ENCODE measurements around the gene TMEM43.

Gene TMEM43

GRCh38 chr3:14138878-14139655 is 14.2 kb downstream of the TMEM43 start:
- no peak for DNase-seq

- DNase-seq = no peak
These were observed 14.9 kb downstream of the TMEM43 start for GRCh38 chr3:14139771-14140170.

- DNase-seq = no peak
These were observed 15.8 kb downstream of the TMEM43 start for GRCh38 chr3:14140668-14141067.

GRCh38 chr3:14141144-14141543 is 16.3 kb downstream of the TMEM43 start:
- no peak for DNase-seq

- no peak for DNase-seq
These were observed 16.9 kb downstream of the TMEM43 start for GRCh38 chr3:14141602-14142341.

- DNase-seq = no peak
These were observed 17.9 kb downstream of the TMEM43 start for GRCh38 chr3:14142567-14143270.

GRCh38 chr3:14143271-14144225 is 18.7 kb downstream of the TMEM43 start:
- no peak for DNase-seq

GRCh38 chr3:14144423-14145075 is 19.7 kb downstream of the TMEM43 start:
- DNase-seq = no peak

GRCh38 chr3:14145236-14145635 is 20.4 kb downstream of the TMEM43 start:
- no peak for DNase-seq

GRCh38 chr3:14145670-14146380 is 21.0 kb downstream of the TMEM43 start:
- no peak for DNase-seq

- DNase-seq = no peak
These were observed 21.7 kb downstream of the TMEM43 start for GRCh38 chr3:14146381-14147065.

GRCh38 chr3:14147066-14147435 is 22.2 kb downstream of the TMEM43 start:
- DNase-seq = no peak

- DNase-seq = no peak
These were observed 22.8 kb downstream of the TMEM43 start for GRCh38 chr3:14147617-14148016.

- peak; percentile 18 for DNase-seq
These were observed 23.5 kb downstream of the TMEM43 start for GRCh38 chr3:14148041-14148985.

GRCh38 chr3:14150078-14150477 is 25.2 kb downstream of the TMEM43 start:
- no peak for DNase-seq

- no peak for DNase-seq
These were observed 25.8 kb downstream of the TMEM43 start for GRCh38 chr3:14150491-14151230.

- DNase-seq = no peak
These were observed 26.7 kb downstream of the TMEM43 start for GRCh38 chr3:14151471-14152083.

- DNase-seq = no peak
These were observed 27.5 kb downstream of the TMEM43 start for GRCh38 chr3:14152233-14152962.

Measured in NCI-H1694 (cell line).